Liver (tissue), 3 donors: ENCODE results near the gene COPZ1.

ENCODE experiments used
- CTCF ChIP-seq: fragments of 150-350 bp; IDR thresholded peaks from 2 replicates; pipeline ENCODE4 v1.5.1; 2017; ENCODE audit warnings: improper control_type of control experiment, low read depth, low read length; ENCODE audit not compliant: missing input control
- RXRA ChIP-seq, 2 donors: IDR thresholded peaks; 2 replicates each; pipeline ENCODE4 v1.6.1; 2017 to 2018; ENCODE audit warnings: antibody characterized with exemption in 2 of 2, mild to moderate bottlenecking in 1 of 2
- YY1 ChIP-seq: IDR thresholded peaks from 2 replicates; pipeline ENCODE4 v1.6.1; 2016; ENCODE audit warnings: antibody characterized with exemption, mild to moderate bottlenecking
- donor health status: healthy.
- donor health status: healthy.

GRCh38 chr12:54279632-54280467 is 45.1 kb upstream of the COPZ1 start, which contains the start of gene CBX5:
- TF ChIP-seq CTCF (no peak), RXRA (IDR thresholded peaks at IDR 0.05) (peak; percentile 53 to 66), YY1 (peak; percentile 99)
